Osteoblast (primary cell): ENCODE results near the gene ITPA. TPM values are rescaled to one million over a fixed set of nuclear protein-coding genes. Genes with fewer than 3 reads are reported as not detected.

Source experiments
- DNase-seq: peaks from one replicate; pipeline ENCODE4 v3.0.0; 2011; ENCODE audit warnings: low spot score, mixed read lengths; ENCODE audit not compliant: insufficient read length; ENCODE audit errors: missing footprints
- H2AFZ ChIP-seq: 2 replicates; pipeline ENCODE4 v1.6.0; 2011; ENCODE audit warnings: mild to moderate bottlenecking, low read length
- H3K27ac ChIP-seq: 2 replicates; pipeline ENCODE4 v1.5.1; 2011; ENCODE audit warnings: mild to moderate bottlenecking, low read depth, low read length, moderate library complexity
- H3K27me3 ChIP-seq: 2 replicates; pipeline ENCODE4 v1.6.0; 2012; ENCODE audit warnings: mild to moderate bottlenecking, control low read depth, inconsistent platforms, low read length, moderate library complexity; ENCODE audit not compliant: insufficient read depth
- H3K36me3 ChIP-seq: 2 replicates; pipeline ENCODE4 v1.5.1; 2011; ENCODE audit warnings: mild to moderate bottlenecking, low read length, control low read depth, moderate library complexity; ENCODE audit not compliant: insufficient read depth
- H3K4me1 ChIP-seq: 2 replicates; pipeline ENCODE4 v1.5.1; 2011; ENCODE audit warnings: mild to moderate bottlenecking, low read length, control low read depth, moderate library complexity; ENCODE audit not compliant: insufficient read depth
- H3K4me2 ChIP-seq: 2 replicates; pipeline ENCODE4 v1.6.0; 2011; ENCODE audit warnings: mild to moderate bottlenecking, low read length; ENCODE audit not compliant: insufficient read depth
- H3K4me3 ChIP-seq: fragments of 200-600 bp; sonication (generic); 3 replicates; pipeline ENCODE4 v1.5.1; 2012; ENCODE audit warnings: mild to moderate bottlenecking, low read length, inconsistent platforms; ENCODE audit not compliant: insufficient read depth
- H3K79me2 ChIP-seq: 2 replicates; pipeline ENCODE4 v1.6.0; 2012; ENCODE audit warnings: mild to moderate bottlenecking, low read length, control low read depth, inconsistent platforms; ENCODE audit not compliant: insufficient read depth
- H3K9me3 ChIP-seq: 2 replicates; pipeline ENCODE4 v1.5.1; 2011; ENCODE audit warnings: low read depth, low read length, control low read depth
- H4K20me1 ChIP-seq: 2 replicates; pipeline ENCODE4 v1.6.0; 2012; ENCODE audit warnings: mild to moderate bottlenecking, low read length, control low read depth; ENCODE audit not compliant: insufficient read depth
- total RNA-seq: library from RNA; depleted of rRNA; stranded (reverse); fragments of >200 nt; gene quantifications from 2 replicates; pipeline ENCODE4 v1.2.3, GENCODE V29; 2012
- TF ChIP-seq, protein P1 (sequence below): IDR thresholded peaks from 2 replicates; pipeline ENCODE4 v1.5.1; 2011; ENCODE audit warnings: mild to moderate bottlenecking, low read depth, low read length, moderate library complexity; ENCODE audit errors: extremely low read depth

The ITPA gene
- total RNA-seq, 1 donor, result 34.0 TPM

DNA sequence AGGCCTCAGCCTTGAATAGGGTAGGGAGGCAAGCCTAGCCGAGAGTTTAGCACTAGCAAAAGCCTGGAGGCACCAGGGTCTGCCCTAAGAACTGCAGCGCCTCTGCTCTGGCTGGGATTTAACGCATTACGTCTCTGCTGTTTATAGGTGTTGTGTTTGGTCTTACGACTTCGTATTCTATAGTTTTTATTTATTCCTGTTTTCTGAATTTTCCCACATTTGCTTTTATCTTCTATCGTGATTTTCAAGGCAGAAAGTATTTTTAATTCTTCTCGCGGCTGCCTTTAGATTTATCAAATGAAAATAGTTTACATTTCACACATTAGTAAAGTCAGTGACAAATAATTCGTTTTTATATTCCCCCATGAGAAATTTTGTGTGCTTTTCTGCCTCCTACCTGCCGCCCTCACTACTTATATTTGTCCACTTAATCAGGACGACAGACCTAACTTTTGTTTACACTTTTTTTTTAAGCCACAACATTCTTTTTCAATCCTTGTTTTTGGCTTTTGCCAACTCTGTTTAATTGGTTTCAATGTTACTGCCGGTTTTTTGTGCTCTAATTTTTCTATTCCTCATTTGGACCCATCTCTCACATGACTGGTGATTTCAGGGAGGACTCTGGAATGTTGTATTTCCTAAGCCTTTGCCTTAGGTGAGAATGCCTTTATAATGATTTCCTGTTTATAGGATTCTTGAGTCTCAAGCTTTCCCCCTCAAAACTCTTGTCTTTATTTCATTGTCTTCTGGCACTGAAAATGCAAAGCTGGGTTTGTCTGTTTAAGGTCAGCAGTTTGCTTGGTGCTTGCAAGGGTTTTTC is 34.6 kb upstream of the ITPA start:
- peak overlapping the region; percentile 89 for H3K4me3 ChIP-seq
- H4K20me1 ChIP-seq, result no peaks in the 10 kb centered on the region
- H2AFZ ChIP-seq, result peak overlapping the region; percentile 92
- H3K36me3 ChIP-seq, result no peaks in the 10 kb centered on the region
- H3K9me3 ChIP-seq, result no peaks in the 10 kb centered on the region
- H3K4me2 ChIP-seq, result peak overlapping the region; percentile 83
- TF ChIP-seq, protein P1, sequence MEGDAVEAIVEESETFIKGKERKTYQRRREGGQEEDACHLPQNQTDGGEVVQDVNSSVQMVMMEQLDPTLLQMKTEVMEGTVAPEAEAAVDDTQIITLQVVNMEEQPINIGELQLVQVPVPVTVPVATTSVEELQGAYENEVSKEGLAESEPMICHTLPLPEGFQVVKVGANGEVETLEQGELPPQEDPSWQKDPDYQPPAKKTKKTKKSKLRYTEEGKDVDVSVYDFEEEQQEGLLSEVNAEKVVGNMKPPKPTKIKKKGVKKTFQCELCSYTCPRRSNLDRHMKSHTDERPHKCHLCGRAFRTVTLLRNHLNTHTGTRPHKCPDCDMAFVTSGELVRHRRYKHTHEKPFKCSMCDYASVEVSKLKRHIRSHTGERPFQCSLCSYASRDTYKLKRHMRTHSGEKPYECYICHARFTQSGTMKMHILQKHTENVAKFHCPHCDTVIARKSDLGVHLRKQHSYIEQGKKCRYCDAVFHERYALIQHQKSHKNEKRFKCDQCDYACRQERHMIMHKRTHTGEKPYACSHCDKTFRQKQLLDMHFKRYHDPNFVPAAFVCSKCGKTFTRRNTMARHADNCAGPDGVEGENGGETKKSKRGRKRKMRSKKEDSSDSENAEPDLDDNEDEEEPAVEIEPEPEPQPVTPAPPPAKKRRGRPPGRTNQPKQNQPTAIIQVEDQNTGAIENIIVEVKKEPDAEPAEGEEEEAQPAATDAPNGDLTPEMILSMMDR, result no peak
- peak; percentile 62 for DNase-seq
- H3K4me1 ChIP-seq, result peaks cover 6% of the 10 kb centered on the region
- H3K27me3 ChIP-seq, result peaks cover 10% of the 10 kb centered on the region
- H3K27ac ChIP-seq, result no peak overlapping the region
- no peaks in the 10 kb centered on the region for H3K79me2 ChIP-seq

DNA sequence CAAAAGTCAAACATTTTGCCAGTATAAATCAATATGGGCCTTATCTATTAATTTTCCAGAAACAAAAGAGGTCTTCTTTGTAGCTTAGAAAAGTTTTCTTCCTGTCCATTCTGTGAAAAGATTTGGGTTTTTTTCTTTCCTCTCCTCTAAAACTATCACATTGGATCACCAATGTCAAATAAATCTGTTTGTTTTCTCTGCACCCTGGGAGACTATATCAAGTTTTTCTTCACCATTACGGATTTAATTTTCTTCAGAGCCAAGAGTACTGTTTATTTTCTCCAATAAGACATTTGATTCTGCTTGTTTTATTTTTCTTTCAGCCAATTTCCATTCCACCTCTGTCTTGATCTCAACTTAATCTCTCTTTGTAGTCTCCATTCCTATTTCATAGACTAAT is 34.0 kb upstream of the ITPA start:
- no peak overlapping the region for H2AFZ ChIP-seq
- no peak for DNase-seq
- H3K4me2 ChIP-seq, result no peak overlapping the region
- H3K79me2 ChIP-seq, result no peaks in the 10 kb centered on the region
- TF ChIP-seq, protein P1, result no peak
- H3K4me3 ChIP-seq, result no peak overlapping the region
- no peaks in the 10 kb centered on the region for H3K36me3 ChIP-seq
- H4K20me1 ChIP-seq, result no peaks in the 10 kb centered on the region
- H3K9me3 ChIP-seq, result no peaks in the 10 kb centered on the region
- H3K27me3 ChIP-seq, result peaks cover 10% of the 10 kb centered on the region
- peaks cover 6% of the 10 kb centered on the region for H3K4me1 ChIP-seq
- no peak overlapping the region for H3K27ac ChIP-seq

DNA sequence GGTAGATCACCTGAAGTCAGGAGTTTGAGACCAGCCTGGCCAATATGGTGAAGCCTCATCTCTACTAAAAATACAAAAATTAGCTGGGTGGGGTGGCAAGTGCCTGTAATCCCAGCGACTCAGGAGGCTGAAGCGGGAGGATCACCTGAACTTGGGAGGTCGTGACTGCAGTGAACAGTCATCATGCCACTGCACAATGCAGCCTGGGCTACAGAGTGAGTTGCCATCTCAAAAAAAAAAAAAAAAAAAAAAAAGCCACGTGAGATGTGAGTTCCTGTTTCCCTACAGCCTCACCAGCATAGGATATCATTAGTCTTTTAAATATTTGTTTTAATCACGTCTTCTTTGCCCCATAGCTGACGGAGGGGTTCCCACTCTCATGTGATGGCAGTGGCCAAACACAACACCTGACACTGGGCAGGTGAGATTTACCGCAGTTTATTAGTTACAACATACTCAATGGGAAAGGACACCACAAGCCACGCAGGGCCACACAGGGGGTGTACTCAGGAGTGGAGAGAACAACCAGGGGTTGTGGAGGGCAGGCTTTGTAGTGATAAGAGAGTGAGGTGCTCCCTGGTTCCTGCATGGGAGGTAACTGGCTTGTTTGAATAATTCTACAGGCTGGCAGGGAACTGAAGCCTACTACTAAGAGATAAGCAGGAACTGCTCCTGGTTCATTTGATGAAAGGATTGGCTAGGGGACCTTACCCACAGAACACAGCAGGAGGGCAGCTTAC is 31.4 kb upstream of the ITPA start:
- H2AFZ ChIP-seq, result no peak overlapping the region
- H4K20me1 ChIP-seq, result no peaks in the 10 kb centered on the region

DNA sequence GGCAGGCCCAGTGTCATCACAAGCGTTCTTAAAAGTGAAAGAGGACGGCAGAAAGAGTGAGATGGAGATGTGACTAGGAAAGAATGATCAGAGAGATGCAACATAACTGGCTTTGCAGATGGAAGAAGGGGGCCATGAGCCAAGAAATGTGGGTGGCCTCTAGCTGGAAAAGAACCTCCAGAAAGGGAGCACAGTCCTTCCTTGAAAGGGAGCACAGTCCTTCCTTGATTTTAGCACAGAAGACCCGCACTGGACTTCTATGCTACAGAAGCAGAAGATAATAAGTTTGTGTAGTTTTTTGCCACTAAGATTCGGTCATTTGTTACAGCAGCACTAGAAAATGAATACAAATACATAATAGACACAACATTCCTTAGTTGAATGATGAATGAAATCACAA is 29.0 kb upstream of the ITPA start:
- Histone ChIP-seq H3K4me1 (no peaks in the 10 kb centered on the region), H3K36me3 (no peaks in the 10 kb centered on the region), H3K27me3 (no peaks in the 10 kb centered on the region), H3K9me3 (no peaks in the 10 kb centered on the region), H3K4me3 (no peak overlapping the region), H2AFZ (no peak overlapping the region), H3K4me2 (no peak overlapping the region), H4K20me1 (no peaks in the 10 kb centered on the region), H3K79me2 (no peaks in the 10 kb centered on the region), H3K27ac (no peak overlapping the region)
- no peak for DNase-seq
- TF ChIP-seq, protein P1, result no peak

More for the DNA sequence above, 31.4 kb upstream of the ITPA start:
- Histone ChIP-seq H3K4me3 (no peak overlapping the region), H3K9me3 (no peaks in the 10 kb centered on the region), H3K79me2 (no peaks in the 10 kb centered on the region), H3K27me3 (no peaks in the 10 kb centered on the region), H3K4me2 (no peak overlapping the region), H3K4me1 (peaks cover 6% of the 10 kb centered on the region), H3K36me3 (no peaks in the 10 kb centered on the region), H3K27ac (no peak overlapping the region)
- DNase-seq, result no peak
- TF ChIP-seq, protein P1, result no peak
